AG04450 (cell line): ENCODE measurements around the gene MXRA7. TPM values are rescaled to one million over a fixed set of nuclear protein-coding genes. Genes with fewer than 3 reads are reported as not detected.
A peak's percentile ranks its signal among the peaks of the same experiment; 100 is the strongest.

Source experiments
- CTCF ChIA-PET: fragments of 300-600, 350-600 bp; formaldehyde crosslinking; extraction: SDS; loops from one replicate; lab custom pipeline; 2022; ENCODE audit warnings: antibody characterized with exemption, inconsistent platforms; lab: Charles Lee
- POLR2A ChIA-PET: fragments of 350-600 bp; formaldehyde crosslinking; extraction: SDS; loops from one replicate; lab custom pipeline; 2021; ENCODE audit warnings: antibody characterized with exemption, inconsistent platforms; lab: Yijun Ruan, JAX
- DNase-seq: peaks from one replicate; pipeline ENCODE4 v3.0.0-alpha.2; 2011; ENCODE audit warnings: low read depth, low spot score
- H3K27ac ChIP-seq: one replicate; pipeline ENCODE4 v1.5.1; 2012; ENCODE audit warnings: low read depth, low read length, control low read depth
- H3K27me3 ChIP-seq: one replicate; pipeline ENCODE4 v1.6.0; 2012; ENCODE audit warnings: low read length; ENCODE audit not compliant: control insufficient read depth, insufficient read depth
- H3K4me3 ChIP-seq: 2 replicates; pipeline ENCODE4 v1.5.1; 2011; ENCODE audit warnings: mild to moderate bottlenecking, low read depth, low read length, control low read depth
- H3K9me3 ChIP-seq: 2 replicates; pipeline ENCODE4 v1.5.1; 2012; ENCODE audit warnings: low read length; ENCODE audit not compliant: control insufficient read depth, insufficient read depth
- CTCF ChIP-seq: IDR thresholded peaks from 2 replicates; pipeline ENCODE4 v1.5.1; 2011; ENCODE audit warnings: low read depth, low read length, control low read depth, inconsistent platforms
- polyA plus RNA-seq: library from polyadenylated mRNA; depleted of rRNA; stranded (reverse); fragments of >200 nt; gene quantifications from 2 replicates; pipeline ENCODE4 v1.2.3, GENCODE V29; 2011

MXRA7 gene
- polyA plus RNA-seq, 1 experiment: 222 TPM

DNA sequence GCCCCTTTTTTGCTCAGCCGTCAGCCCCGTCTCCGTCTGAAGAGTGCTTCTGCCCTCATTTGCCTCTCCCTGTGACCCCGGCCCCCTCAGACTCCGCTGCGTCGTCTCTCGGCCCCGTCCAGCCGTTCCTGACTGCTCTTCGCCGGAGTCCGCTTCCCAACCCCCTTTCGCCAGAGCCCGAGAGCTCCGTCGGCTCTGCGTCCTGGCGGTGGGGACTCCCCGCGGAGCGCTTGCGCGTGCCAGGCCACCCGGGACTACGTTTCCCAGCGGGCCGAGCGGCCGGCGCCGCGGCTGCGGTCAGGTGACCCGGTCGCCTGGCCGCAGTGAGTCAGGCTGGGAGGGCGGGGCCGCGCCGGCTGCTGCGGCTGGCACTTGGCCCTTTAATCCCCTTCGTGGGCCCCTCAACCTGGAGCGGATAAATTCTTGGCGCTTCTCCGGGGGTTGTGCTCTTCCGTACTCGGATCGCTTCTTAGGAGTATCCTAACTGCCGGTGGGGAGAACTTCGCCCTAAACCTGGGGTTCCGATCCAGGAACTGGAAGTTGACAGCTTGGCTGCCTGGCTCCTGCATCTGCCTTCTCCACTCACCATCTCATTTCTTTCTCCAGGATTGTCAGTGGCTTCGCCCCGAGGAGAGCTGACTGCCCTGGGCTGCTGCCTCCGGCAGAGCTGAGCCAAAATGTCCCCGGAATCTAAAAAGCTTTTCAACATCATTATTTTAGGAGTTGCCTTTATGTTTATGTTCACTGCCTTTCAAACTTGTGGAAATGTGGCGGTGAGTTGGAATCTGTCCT, 27.1 kb upstream of the MXRA7 start, which contains the start of gene MFSD11:
Gene MFSD11 (plus strand): TSS at position 444 of the 792 bp plus-strand sequence. CDS start 234 bp downstream, at position 678.
- peak within 1 kb of the TSS; percentile 96 for H3K27ac ChIP-seq
- H3K9me3 ChIP-seq: no peaks in the 10 kb centered on the region; the same call in 1 of the 2 replicates
- DNase-seq: peak; percentile 90
- no peaks in the 10 kb centered on the region for H3K27me3 ChIP-seq
- ChIA-PET CTCF (interaction anchor here (0.9 to 1.0 kb wide), 2 partner anchors 9 to 215 kb away, joined by 3 read pairs; no protein-coding TSS in a partner anchor), POLR2A (interaction anchor here (0.6 to 5.4 kb wide), 9 partner anchors 11 to 548 kb away, joined by 3 to 41 read pairs (median 3); partner anchors contain the start of genes JMJD6 and METTL23)
- H3K4me3 ChIP-seq: peak within 1 kb of the TSS; percentile 96
- TF ChIP-seq CTCF: no peak

GRCh38 chr17:76737082-76737675, 26.4 kb upstream of the MXRA7 start, which contains the start of gene SRSF2:
SRSF2 (minus strand) TSS chr17:76737331; CDS start chr17:76737160, 171 bp downstream.
- Histone ChIP-seq H3K27ac (peak within 1 kb of the TSS; percentile 96), H3K27me3 (no peaks in the 10 kb centered on the region), H3K9me3 (no peaks in the 10 kb centered on the region; the same call in 1 of the 2 replicates), H3K4me3 (peak within 1 kb of the TSS; percentile 96)
- no peak for TF ChIP-seq CTCF
- POLR2A ChIA-PET: interaction anchor here (0.7 to 5.4 kb wide), 10 partner anchors 11 to 549 kb away, joined by 3 to 41 read pairs (median 4); partner anchors contain the start of genes JMJD6 and METTL23
- DNase-seq: peak; percentile 97
- CTCF ChIA-PET: interaction anchor here (0.7 kb wide), 1 partner anchor 11 kb away, joined by 3 read pairs; no protein-coding TSS in a partner anchor

DNA sequence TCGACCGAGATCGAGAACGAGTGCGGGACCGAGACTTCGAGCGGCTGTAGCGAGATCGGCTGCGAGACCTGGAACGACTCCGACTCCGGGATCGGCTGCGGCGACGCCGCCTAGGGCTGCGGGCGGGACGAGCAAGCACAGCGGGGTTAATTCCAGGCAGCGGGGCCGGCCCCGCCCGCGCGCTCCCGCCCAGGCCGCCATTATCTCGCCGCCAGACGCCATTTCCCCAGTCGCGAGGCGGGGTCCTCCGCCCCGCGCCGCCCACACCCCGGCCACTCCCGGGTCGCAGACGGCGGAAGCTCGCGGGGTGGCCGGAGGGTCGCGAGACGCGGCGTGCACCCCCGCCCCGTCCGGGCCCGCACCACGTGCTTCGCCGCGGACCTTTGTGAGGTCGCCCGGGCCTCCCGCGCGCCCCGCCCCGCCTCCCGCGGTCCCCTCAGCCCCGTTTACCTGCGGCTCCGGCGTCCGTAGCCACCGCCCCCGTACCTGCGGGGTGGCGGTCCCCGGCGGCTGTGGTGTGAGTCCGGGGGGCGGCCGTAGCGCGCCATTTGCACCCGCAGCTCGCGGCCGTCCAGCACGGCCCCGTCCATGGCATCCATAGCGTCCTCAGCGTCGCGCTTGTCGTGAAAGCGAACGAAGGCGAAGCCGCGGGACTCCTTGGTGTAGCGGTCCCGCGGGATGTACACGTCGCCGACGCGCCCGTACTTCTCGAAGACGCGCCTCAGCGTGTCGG, 25.8 kb upstream of the MXRA7 start:
- TF ChIP-seq CTCF: peak; percentile 30; the same call in 1 of the 2 replicates
- POLR2A ChIA-PET: interaction anchor here (0.5 to 5.4 kb wide), 9 partner anchors 10 to 221 kb away, joined by 3 to 41 read pairs (median 5); partner anchors contain the start of genes JMJD6 and METTL23
- Histone ChIP-seq H3K27ac (peak overlapping the region; percentile 91), H3K27me3 (no peaks in the 10 kb centered on the region), H3K9me3 (no peaks in the 10 kb centered on the region; the same call in 1 of the 2 replicates), H3K4me3 (peak overlapping the region; percentile 96)
- DNase-seq: no peak
- CTCF ChIA-PET: interaction anchor here (0.7 to 1.0 kb wide), 2 partner anchors 9 to 11 kb away, joined by 3 read pairs; no protein-coding TSS in a partner anchor

DNA sequence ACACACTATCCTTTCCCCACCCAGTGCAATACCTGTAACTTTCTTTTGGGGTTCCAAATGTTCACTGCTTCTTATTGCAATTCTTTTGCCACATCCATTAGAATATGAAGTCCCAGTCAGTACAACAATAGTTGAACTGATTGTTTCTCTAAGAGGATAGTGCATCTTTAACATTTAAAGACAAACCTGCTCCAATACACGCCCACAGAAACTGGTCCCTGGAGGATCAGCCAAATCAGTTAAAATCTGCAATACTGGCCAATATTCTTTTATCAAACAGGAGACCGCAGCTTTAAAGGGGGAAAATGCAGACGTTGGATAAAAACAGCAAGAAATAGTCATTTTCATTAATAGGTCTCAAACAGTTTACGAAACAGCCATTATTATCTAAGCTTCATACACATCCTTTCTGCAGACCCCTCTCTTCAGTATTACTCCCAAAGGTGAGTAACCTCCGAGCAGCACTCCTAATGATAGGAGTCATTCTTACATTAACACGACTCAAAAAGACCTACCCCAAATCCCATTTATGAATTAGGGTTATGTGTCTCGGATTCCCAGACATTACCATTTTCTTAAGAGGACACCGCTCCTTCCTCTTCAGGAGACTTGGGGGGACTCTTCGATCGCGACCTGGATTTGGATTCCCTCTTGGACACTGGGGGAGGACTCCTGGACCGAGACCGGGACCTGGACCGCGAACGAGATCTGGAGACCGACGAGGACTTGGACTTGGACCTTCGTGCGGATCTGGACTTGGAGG, 25.0 kb upstream of the MXRA7 start:
- no peak for DNase-seq
- Histone ChIP-seq H3K27me3 (no peaks in the 10 kb centered on the region), H3K27ac (peak overlapping the region; percentile 39), H3K4me3 (peak overlapping the region; percentile 96), H3K9me3 (no peaks in the 10 kb centered on the region; the same call in 1 of the 2 replicates)
- no peak for TF ChIP-seq CTCF
- ChIA-PET POLR2A (interaction anchor here (0.8 to 5.4 kb wide), 4 partner anchors 9 to 189 kb away, joined by 3 to 41 read pairs (median 9); partner anchors contain the start of genes JMJD6 and METTL23), CTCF (interaction anchor here (1.0 kb wide), 1 partner anchor 8 kb away, joined by 3 read pairs; no protein-coding TSS in a partner anchor)
